NCI-H226 (cell line): ENCODE results near the gene COL20A1.
"Not testable (repeated sequence)": the region's sequence is repeated elsewhere in the genome, so short reads cannot be mapped to it uniquely, and the experiment has no call there.

ENCODE experiments used
- DNase-seq: peaks from one replicate; pipeline ENCODE4 v3.0.0-alpha.2; 2015

COL20A1 gene

GRCh38 chr20:63292292-63292701 is 689 bp upstream of the COL20A1 start:
- DNase-seq = no peak

GRCh38 chr20:63293456-63293855 is 470 bp downstream of the COL20A1 start:
- DNase-seq = no peak

GRCh38 chr20:63293871-63294535 is 1.0 kb downstream of the COL20A1 start:
- DNase-seq = no peak

GRCh38 chr20:63294536-63294900 is 1.5 kb downstream of the COL20A1 start:
- DNase-seq = no peak

GRCh38 chr20:63295018-63295417 is 2.0 kb downstream of the COL20A1 start:
- no peak for DNase-seq

GRCh38 chr20:63295422-63295821 is 2.4 kb downstream of the COL20A1 start:
- no peak for DNase-seq

- DNase-seq = no peak
Observed at GRCh38 chr20:63295846-63296245, 2.9 kb downstream of the COL20A1 start.

- no peak for DNase-seq
Observed at GRCh38 chr20:63296531-63297299, 3.7 kb downstream of the COL20A1 start.

- no peak for DNase-seq
Observed at GRCh38 chr20:63297371-63297781, 4.4 kb downstream of the COL20A1 start.

- no peak for DNase-seq
Observed at GRCh38 chr20:63297796-63298572, 5.0 kb downstream of the COL20A1 start.

- no peak for DNase-seq
Observed at GRCh38 chr20:63298731-63299312, 5.8 kb downstream of the COL20A1 start.

GRCh38 chr20:63301671-63302070 is 8.7 kb downstream of the COL20A1 start:
- no peak for DNase-seq

- DNase-seq = no peak
Observed at GRCh38 chr20:63303095-63303666, 10.2 kb downstream of the COL20A1 start.

- DNase-seq = no peak
Observed at GRCh38 chr20:63305393-63305792, 12.4 kb downstream of the COL20A1 start.

- DNase-seq = not testable (repeated sequence)
Observed at GRCh38 chr20:63305933-63306672, 13.1 kb downstream of the COL20A1 start.

- DNase-seq = no peak
Observed at GRCh38 chr20:63306673-63307537, 13.9 kb downstream of the COL20A1 start.

- no peak for DNase-seq
Observed at GRCh38 chr20:63307538-63308217, 14.7 kb downstream of the COL20A1 start.

- no peak for DNase-seq
Observed at GRCh38 chr20:63308218-63308911, 15.4 kb downstream of the COL20A1 start.

- no peak for DNase-seq
Observed at GRCh38 chr20:63309261-63310071, 16.5 kb downstream of the COL20A1 start.
